K562 (cell line): ENCODE results near the gene TPX2. TPM values are rescaled to one million over a fixed set of nuclear protein-coding genes. Genes with fewer than 3 reads are reported as not detected.

Experiments
- ATAC-seq: fragments of 200-7000 bp; cut with Tn5 transposase; 3 replicates; pipeline ENCODE4 v1.9.1; 2020; ENCODE audit warnings: moderate library complexity
- BruUV-seq: library from RNA; stranded (reverse); fragments of 400-500 nt; replicated peaks from 2 replicates; lab custom pipeline; 2021; lab: Mats Ljungman, UMichigan
- CTCF ChIA-PET: fragments of 300-600 bp; formaldehyde crosslinking; extraction: SDS; loops from one replicate; lab custom pipeline; 2021; ENCODE audit warnings: low intra/inter-chr PET ratio; lab: Yijun Ruan, JAX
- POLR2A ChIA-PET: fragments of 300-600, 350-650 bp; sonication (Branson Sonifier 250); formaldehyde crosslinking; extraction: SDS; loops from one replicate; lab custom pipeline; 2021; ENCODE audit warnings: antibody characterized with exemption, inconsistent platforms; lab: Yijun Ruan, JAX
- DNase-seq, 4 experiments: peaks; one replicate each; pipeline versions ENCODE4 v3.0.0 to v3.0.0-alpha.2; 2011 to 2018; ENCODE audit warnings: low spot score in 3 of 4, mixed read lengths in 3 of 4; ENCODE audit errors: extremely low read depth in 1 of 4
- FAIRE-seq: peaks from 2 replicates; lab custom pipeline; 2011; peaks lifted over from hg19 to GRCh38; lab: Jason Lieb, UNC
- H2AFZ ChIP-seq: 2 replicates; pipeline ENCODE4 v1.6.0; 2011; ENCODE audit warnings: low read depth, low read length, control low read depth, inconsistent platforms
- H3K27ac ChIP-seq: fragments of 200-600 bp; 3 replicates; pipeline ENCODE4 v1.8.0; 2011; ENCODE audit warnings: low read depth, mild to moderate bottlenecking, control low read depth, inconsistent platforms, low read length, moderate library complexity, mixed read lengths; ENCODE audit errors: extremely low read depth
- H3K27me3 ChIP-seq, 2 experiments: fragments of 300-600 bp in 1 of 2; 2 replicates in 1 of 2; 3 replicates in 1 of 2; pipeline versions ENCODE4 v1.6.0 to v1.8.0; 2011; ENCODE audit warnings: inconsistent platforms in 2 of 2, low read length in 2 of 2, mild to moderate bottlenecking in 1 of 2, mixed read lengths in 1 of 2, moderate library complexity in 1 of 2; ENCODE audit not compliant: control insufficient read depth in 2 of 2, insufficient read depth in 2 of 2
- H3K36me3 ChIP-seq: fragments of 300-600 bp; 3 replicates; pipeline ENCODE4 v1.8.0; 2011; ENCODE audit warnings: mild to moderate bottlenecking, low read length, inconsistent platforms; ENCODE audit not compliant: control insufficient read depth, insufficient read depth
- H3K4me1 ChIP-seq, 2 experiments: fragments of 200-600 bp in 1 of 2; replicated peaks in 1 of 2; 2 replicates in 1 of 2; 3 replicates in 1 of 2; pipeline versions ENCODE4 v1.5.1 to v1.8.0; 2011; ENCODE audit warnings: inconsistent platforms in 2 of 2, low read length in 2 of 2, mild to moderate bottlenecking in 1 of 2, mixed read lengths in 1 of 2, moderate library complexity in 1 of 2; ENCODE audit not compliant: control insufficient read depth in 2 of 2, insufficient read depth in 2 of 2
- H3K4me2 ChIP-seq: 2 replicates; pipeline ENCODE4 v1.6.1; 2011; ENCODE audit warnings: low read length, control low read depth, inconsistent platforms, mixed read lengths; ENCODE audit not compliant: insufficient read depth
- H3K4me3 ChIP-seq: fragments of 200-600 bp; sonication (generic), shearing (Covaris generic); 2 replicates; pipeline ENCODE4 v1.5.1; 2016; ENCODE audit warnings: control low read depth, inconsistent platforms
- H3K79me2 ChIP-seq: fragments of 200-600 bp; 3 replicates; pipeline ENCODE4 v1.8.0; 2011; ENCODE audit warnings: low read length, inconsistent platforms; ENCODE audit not compliant: control insufficient read depth, insufficient read depth
- H3K9ac ChIP-seq, 2 experiments: 2 replicates each; pipeline versions ENCODE4 v1.6.0 to v1.6.1; 2011; ENCODE audit warnings: low read depth in 2 of 2, low read length in 2 of 2, control low read depth in 1 of 2, inconsistent platforms in 1 of 2, mild to moderate bottlenecking in 1 of 2, mixed read lengths in 1 of 2; ENCODE audit not compliant: insufficient read depth in 1 of 2
- H3K9me1 ChIP-seq: one replicate; pipeline ENCODE4 v1.6.0; 2011; ENCODE audit warnings: inconsistent platforms, mild to moderate bottlenecking, low read length, moderate library complexity; ENCODE audit not compliant: control insufficient read depth, insufficient read depth
- H3K9me3 ChIP-seq: replicated peaks from 2 replicates; pipeline ENCODE4 v1.5.1; 2011; ENCODE audit warnings: low read depth, low read length, inconsistent platforms; ENCODE audit not compliant: control insufficient read depth, insufficient read depth
- H4K20me1 ChIP-seq: replicated peaks from 2 replicates; pipeline ENCODE4 v1.6.1; 2011; ENCODE audit warnings: low read length, inconsistent platforms, mixed read lengths; ENCODE audit not compliant: control insufficient read depth, insufficient read depth
- DDX20 ChIP-seq: fragments of 450-650 bp; IDR thresholded peaks from 2 replicates; pipeline ENCODE4 v1.6.1; 2016; ENCODE audit warnings: missing genetic modification characterization, low read depth, mild to moderate bottlenecking, missing compliant biosample characterization, moderate library complexity
- PREB ChIP-seq: sonication (generic); formaldehyde crosslinking; IDR thresholded peaks from 2 replicates; pipeline ENCODE4 v1.8.1; 2023; ENCODE audit warnings: mild to moderate bottlenecking, missing genetic modification reagents
- SIRT6 ChIP-seq: IDR thresholded peaks from one replicate; pipeline ENCODE4 v1.6.1; 2012; ENCODE audit warnings: low read depth, mild to moderate bottlenecking, control low read depth, inconsistent platforms, low read length, moderate library complexity
- TAF15 ChIP-seq: fragments of 200-400 bp; formaldehyde crosslinking; IDR thresholded peaks from 2 replicates; pipeline ENCODE4 v1.6.1; 2017; ENCODE audit warnings: mild to moderate bottlenecking, low read depth, low read length, moderate library complexity
- WGBS: fragments of 100-300 bp; shearing (Covaris generic); methylation state at CpG from one replicate; pipeline ENCODE4 v1.1.6; 2016; ENCODE audit warnings: low coverage, mixed read lengths; ENCODE audit not compliant: insufficient coverage; ENCODE audit errors: missing lambda C conversion rate; 5-methylcytosine and 5-hydroxymethylcytosine counted together
- in situ Hi-C: fragments of 300-500 bp; cut with MboI; formaldehyde crosslinking; loops from 4 replicates; pipeline ENCODE4 v1.15.0; 2018; ENCODE audit warnings: inconsistent platforms, mixed read lengths
- intact Hi-C: fragments of 100-400 bp; cut with micrococcal nuclease; formaldehyde crosslinking; loops from 2 replicates; pipeline ENCODE4 v1.14.2; 2022
- polyA plus RNA-seq, 8 experiments: library from polyadenylated mRNA; depleted of rRNA in 4 of 8; stranded (reverse) in 5 of 8; unstranded in 3 of 8; fragments of >200 nt; fragmentation: Nextera tagmentation in 2 of 8; fragmentation: Illumina TruSeq in 1 of 8; extraction: Ambion mirVana in 2 of 8; extraction: Trizol in 1 of 8; gene quantifications; 2 replicates each; pipeline versions ENCODE4 v1.2.1 to v1.2.3, GENCODE V29; 2011 to 2014; ENCODE audit warnings: inconsistent platforms in 1 of 8, missing spikeins in 1 of 8
- total RNA-seq, 7 experiments: library from RNA; depleted of rRNA in 6 of 7; stranded (reverse); fragments of >200 nt in 6 of 7; fragmentation: Illumina TruSeq in 2 of 7; extraction: Trizol in 2 of 7; gene quantifications; 2 replicates each; pipeline versions ENCODE4 v1.2.1 to v1.2.3, GENCODE V29; 2011 to 2021; ENCODE audit warnings: low replicate concordance in 1 of 7

Gene TPX2
- total and polyA plus RNA-seq, 9 of the 15 experiments (the other 6 are each of a cell fraction or from before 2014, with no cell fraction given), result 48.0 to 241 (median 133) TPM

- peaks cover 78% of the 10 kb centered on the region for H3K36me3 ChIP-seq
- H3K27ac ChIP-seq, result peak overlapping the region; percentile 76
- ChIA-PET POLR2A (interaction anchor here (0.5 to 2.0 kb wide), 11 partner anchors 8 to 222 kb away, joined by 3 to 9 read pairs (median 3); partner anchors contain the start of gene ID1), CTCF (no interaction called here)
- WGBS, result 88% methylated on average over 5 of the region's 5 CpGs
- peaks cover 95% of the 10 kb centered on the region for H3K79me2 ChIP-seq
- peak overlapping the region in 1 of 2 experiments; percentile 55; a peak in 2 of 4 replicates for H3K9ac ChIP-seq
- peak overlapping the region; percentile 59 for H3K4me2 ChIP-seq
- in situ Hi-C loops, result no loop called here
- H3K9me3 ChIP-seq, result no peaks in the 10 kb centered on the region; the same call in 1 of the 2 replicates
- H3K27me3 ChIP-seq, result no peaks in the 10 kb centered on the region
- TF ChIP-seq SIRT6 (no peak), PREB (0 out of 2 replicates have a peak, but pooled peaks have one; percentile 1), DDX20 (tag) (0 out of 2 replicates have a peak, but pooled peaks have one; percentile 6), TAF15 (no peak)
- peaks cover 26% of the 10 kb centered on the region for H4K20me1 ChIP-seq
- FAIRE-seq (no peak), DNase-seq (no peak), ATAC-seq (no peak)
- intact Hi-C loops, result loop anchor here (2.0 kb wide), 1 partner anchor 14 kb away; no protein-coding TSS in a partner anchor
- peaks cover 3% of the 10 kb centered on the region for H3K9me1 ChIP-seq
- H3K4me1 ChIP-seq, result peaks cover 42 to 69% of the 10 kb centered on the region in 2 experiments
- no peak overlapping the region for H2AFZ ChIP-seq
- BruUV-seq, result no TSS peak
- H3K4me3 ChIP-seq, result no peak overlapping the region
Observed at GRCh38 chr20:31707258-31707615, 31.9 kb upstream of the TPX2 start.
